ENCODE measurements around the gene C16orf54. TPM values are rescaled to one million over a fixed set of nuclear protein-coding genes. Genes with fewer than 3 reads are reported as not detected.

Gene C16orf54
- total and polyA plus RNA-seq, 2 donors (not counting 1 experiment from before 2014, with no cell fraction given) = not detected

DNA sequence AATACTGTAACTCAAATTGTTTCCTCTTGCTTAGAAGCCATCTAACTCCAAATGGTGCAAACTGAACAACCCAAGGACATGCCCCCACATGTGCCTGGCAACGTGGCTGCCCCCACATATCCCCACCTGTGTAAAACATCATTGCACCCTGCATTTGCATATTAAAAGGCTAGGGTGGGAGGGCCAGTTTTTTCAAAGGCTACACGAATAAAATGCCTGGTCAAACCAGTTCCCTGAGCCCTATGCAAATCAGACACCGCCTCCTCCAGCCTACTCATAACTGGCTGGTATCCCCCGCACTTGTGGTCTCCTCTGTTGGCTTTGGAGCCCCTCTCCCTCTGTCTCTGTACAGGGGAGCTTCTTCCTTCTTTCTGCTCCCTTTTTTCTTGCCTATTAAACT lies 26.7 kb downstream of the C16orf54 start:
- no peaks in the 10 kb centered on the region for H3K9me3 ChIP-seq (ENCODE audit: control insufficient read depth, insufficient read depth, low read depth, low read length)
- TF ChIP-seq EZH2 (IDR thresholded peaks at IDR 0.05; ENCODE audit: low read length, missing control alignments) = no peak
- TF ChIP-seq, protein P1, sequence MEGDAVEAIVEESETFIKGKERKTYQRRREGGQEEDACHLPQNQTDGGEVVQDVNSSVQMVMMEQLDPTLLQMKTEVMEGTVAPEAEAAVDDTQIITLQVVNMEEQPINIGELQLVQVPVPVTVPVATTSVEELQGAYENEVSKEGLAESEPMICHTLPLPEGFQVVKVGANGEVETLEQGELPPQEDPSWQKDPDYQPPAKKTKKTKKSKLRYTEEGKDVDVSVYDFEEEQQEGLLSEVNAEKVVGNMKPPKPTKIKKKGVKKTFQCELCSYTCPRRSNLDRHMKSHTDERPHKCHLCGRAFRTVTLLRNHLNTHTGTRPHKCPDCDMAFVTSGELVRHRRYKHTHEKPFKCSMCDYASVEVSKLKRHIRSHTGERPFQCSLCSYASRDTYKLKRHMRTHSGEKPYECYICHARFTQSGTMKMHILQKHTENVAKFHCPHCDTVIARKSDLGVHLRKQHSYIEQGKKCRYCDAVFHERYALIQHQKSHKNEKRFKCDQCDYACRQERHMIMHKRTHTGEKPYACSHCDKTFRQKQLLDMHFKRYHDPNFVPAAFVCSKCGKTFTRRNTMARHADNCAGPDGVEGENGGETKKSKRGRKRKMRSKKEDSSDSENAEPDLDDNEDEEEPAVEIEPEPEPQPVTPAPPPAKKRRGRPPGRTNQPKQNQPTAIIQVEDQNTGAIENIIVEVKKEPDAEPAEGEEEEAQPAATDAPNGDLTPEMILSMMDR (conservative IDR thresholded peaks at IDR 0.05 in 1 of 2, IDR thresholded peaks at IDR 0.05 in 1 of 2; ENCODE audit: low read depth in 1 of 2, low read length in 2 of 2) = no peak
- peaks cover 4% of the 10 kb centered on the region for H3K27me3 ChIP-seq (ENCODE audit: control insufficient read depth, insufficient read depth, low read length)
- no peak overlapping the region for H3K4me3 ChIP-seq (replicated peaks in 1 of 4; ENCODE audit: control extremely low read depth in 1 of 4, insufficient read depth in 1 of 4, low read depth in 3 of 4, low read length in 4 of 4)
- no peaks in the 10 kb centered on the region for H4K20me1 ChIP-seq (ENCODE audit: control insufficient read depth, extremely low read depth, insufficient read depth, low read length)
- no peaks in the 10 kb centered on the region for H3K4me1 ChIP-seq (ENCODE audit: control insufficient read depth, extremely low read depth, insufficient read depth, low read length)
- H3K4me2 ChIP-seq (ENCODE audit: extremely low read depth, insufficient read depth, low read length) = no peak overlapping the region
- no peaks in the 10 kb centered on the region for H3K79me2 ChIP-seq (ENCODE audit: control insufficient read depth, insufficient read depth, low read length)
- H3K36me3 ChIP-seq (ENCODE audit: control insufficient read depth, insufficient read depth, low read length) = no peaks in the 10 kb centered on the region
- no peak for DNase-seq (ENCODE audit: low read depth in 2 of 2)
- no peak overlapping the region for H3K27ac ChIP-seq (ENCODE audit: insufficient read depth, low read length)
- no peak overlapping the region for H2AFZ ChIP-seq (ENCODE audit: low read length)
- no peak overlapping the region for H3K9ac ChIP-seq (ENCODE audit: insufficient read depth, low read length)

DNA sequence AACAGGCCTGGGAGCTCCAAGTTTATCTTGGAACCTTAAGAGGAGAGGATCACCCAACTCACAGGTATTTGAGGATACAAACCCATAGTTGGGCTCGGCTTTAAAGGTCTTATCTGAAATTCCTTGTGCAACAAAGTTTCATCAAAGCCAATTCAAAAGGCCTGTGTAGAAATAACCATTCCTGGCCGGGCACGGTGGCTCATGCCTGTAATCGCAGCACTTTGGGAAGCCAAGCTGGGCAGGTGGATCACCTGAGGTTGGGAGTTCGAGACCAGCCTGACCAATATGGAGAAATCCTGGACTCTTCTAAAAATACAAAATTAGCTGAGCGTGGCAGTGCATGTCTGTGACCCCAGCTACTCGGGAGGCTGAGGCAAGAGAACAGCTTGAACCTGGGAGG lies 28.7 kb downstream of the C16orf54 start:
- no peak overlapping the region for H2AFZ ChIP-seq (ENCODE audit: low read length)
- H3K27ac ChIP-seq (ENCODE audit: insufficient read depth, low read length) = no peak overlapping the region
- no peak for DNase-seq (ENCODE audit: low read depth in 2 of 2)
- no peaks in the 10 kb centered on the region for H3K79me2 ChIP-seq (ENCODE audit: control insufficient read depth, insufficient read depth, low read length)
- H3K36me3 ChIP-seq (ENCODE audit: control insufficient read depth, insufficient read depth, low read length) = no peaks in the 10 kb centered on the region
- no peaks in the 10 kb centered on the region for H3K9me3 ChIP-seq (ENCODE audit: control insufficient read depth, insufficient read depth, low read depth, low read length)
- no peak overlapping the region for H3K9ac ChIP-seq (ENCODE audit: insufficient read depth, low read length)
- H3K4me2 ChIP-seq (ENCODE audit: extremely low read depth, insufficient read depth, low read length) = no peak overlapping the region
- H3K4me1 ChIP-seq (ENCODE audit: control insufficient read depth, extremely low read depth, insufficient read depth, low read length) = no peaks in the 10 kb centered on the region
- H3K4me3 ChIP-seq (replicated peaks in 1 of 4; ENCODE audit: control extremely low read depth in 1 of 4, insufficient read depth in 1 of 4, low read depth in 3 of 4, low read length in 4 of 4) = no peak overlapping the region
- H4K20me1 ChIP-seq (ENCODE audit: control insufficient read depth, extremely low read depth, insufficient read depth, low read length) = no peaks in the 10 kb centered on the region
- TF ChIP-seq, protein P1 (conservative IDR thresholded peaks at IDR 0.05 in 1 of 2, IDR thresholded peaks at IDR 0.05 in 1 of 2; ENCODE audit: low read depth in 1 of 2, low read length in 2 of 2) = no peak
- TF ChIP-seq EZH2 (IDR thresholded peaks at IDR 0.05; ENCODE audit: low read length, missing control alignments) = no peak
- H3K27me3 ChIP-seq (ENCODE audit: control insufficient read depth, insufficient read depth, low read length) = peaks cover 4% of the 10 kb centered on the region

DNA sequence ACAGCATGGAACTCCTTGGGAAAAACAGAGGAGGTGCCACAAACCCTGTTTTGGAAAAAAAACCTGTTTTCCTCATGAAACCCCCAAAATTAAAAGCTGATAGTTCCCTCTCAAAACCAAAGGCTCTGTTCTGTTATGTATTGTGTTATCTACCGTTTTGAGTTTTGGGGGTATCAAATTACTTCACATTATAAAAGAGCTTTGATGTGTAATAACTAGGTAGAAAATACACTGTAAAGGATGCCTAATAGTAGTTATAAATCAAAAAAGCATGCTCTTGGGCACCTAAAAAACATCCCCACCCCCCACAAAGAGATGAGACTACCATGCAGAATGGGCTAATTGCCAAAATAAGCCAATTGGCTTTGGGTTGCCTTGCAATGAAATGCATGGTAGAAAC lies 30.8 kb downstream of the C16orf54 start:
- Histone ChIP-seq H3K79me2 (ENCODE audit: control insufficient read depth, insufficient read depth, low read length) (no peaks in the 10 kb centered on the region), H3K27me3 (ENCODE audit: control insufficient read depth, insufficient read depth, low read length) (peaks cover 4% of the 10 kb centered on the region), H3K36me3 (ENCODE audit: control insufficient read depth, insufficient read depth, low read length) (no peaks in the 10 kb centered on the region), H3K9ac (ENCODE audit: insufficient read depth, low read length) (no peak overlapping the region), H3K4me2 (ENCODE audit: extremely low read depth, insufficient read depth, low read length) (no peak overlapping the region), H3K9me3 (ENCODE audit: control insufficient read depth, insufficient read depth, low read depth, low read length) (no peaks in the 10 kb centered on the region), H4K20me1 (ENCODE audit: control insufficient read depth, extremely low read depth, insufficient read depth, low read length) (no peaks in the 10 kb centered on the region), H3K27ac (ENCODE audit: insufficient read depth, low read length) (no peak overlapping the region), H3K4me3 (replicated peaks in 1 of 4; ENCODE audit: control extremely low read depth in 1 of 4, insufficient read depth in 1 of 4, low read depth in 3 of 4, low read length in 4 of 4) (no peak overlapping the region), H2AFZ (ENCODE audit: low read length) (no peak overlapping the region), H3K4me1 (ENCODE audit: control insufficient read depth, extremely low read depth, insufficient read depth, low read length) (no peaks in the 10 kb centered on the region)
- no peak for DNase-seq (ENCODE audit: low read depth in 2 of 2)
- no peak for TF ChIP-seq EZH2 (IDR thresholded peaks at IDR 0.05; ENCODE audit: low read length, missing control alignments)
- TF ChIP-seq, protein P1 (conservative IDR thresholded peaks at IDR 0.05 in 1 of 2, IDR thresholded peaks at IDR 0.05 in 1 of 2; ENCODE audit: low read depth in 1 of 2, low read length in 2 of 2) = no peak
